SIG-M5 treated with dmso at 0.1 percent for 504 hours (cell line): Measurements from ENCODE around the gene SPRED1.
"Not testable (repeated sequence)": the region's sequence is repeated elsewhere in the genome, so short reads cannot be mapped to it uniquely, and the experiment has no call there.

Experiments
- DNase-seq: peaks from one replicate; lab custom pipeline; 2025; ENCODE audit not compliant: unreplicated experiment; lab: John Stamatoyannopoulos, UW

The SPRED1 gene

DNA sequence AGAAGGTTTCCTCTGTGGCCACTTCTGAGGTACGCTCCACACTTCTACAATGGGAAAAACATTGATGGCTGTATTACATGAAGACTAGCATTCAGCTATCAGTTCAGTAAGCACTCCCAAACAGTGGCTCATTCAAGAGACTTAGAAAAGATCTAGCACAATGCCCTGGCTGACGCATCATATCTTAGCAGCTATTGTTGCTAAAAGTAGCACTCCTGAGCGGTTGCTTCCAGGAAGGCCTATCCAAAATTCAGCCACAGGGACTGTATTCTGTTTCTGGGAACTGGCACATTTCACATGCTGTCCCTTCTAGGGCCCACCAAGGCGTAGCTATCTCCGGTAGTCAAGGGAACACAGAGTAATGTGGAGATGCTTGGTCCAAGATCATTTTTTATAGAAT is 21.2 kb upstream of the SPRED1 start:
- DNase-seq: no peak

DNA sequence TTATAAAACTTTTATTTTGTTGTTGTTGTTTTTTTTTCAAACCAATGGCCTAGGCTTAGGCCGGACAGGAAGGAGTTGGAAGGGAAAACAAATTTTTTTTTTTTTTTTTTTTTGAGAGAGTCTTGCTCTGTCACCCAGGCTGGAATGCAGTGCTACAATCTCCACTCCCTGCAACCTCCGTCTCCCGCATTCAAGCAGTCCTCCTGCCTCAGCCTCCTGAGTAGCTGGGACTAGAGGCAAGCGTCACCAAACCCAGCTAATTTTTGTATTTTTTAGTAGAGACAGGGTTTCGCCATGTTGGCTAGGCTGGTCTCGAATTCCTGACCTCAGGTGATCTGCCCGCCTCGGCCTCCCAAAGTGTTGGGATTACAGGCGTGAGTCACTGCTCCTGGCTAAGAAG is 15.6 kb upstream of the SPRED1 start:
- not testable (repeated sequence) for DNase-seq

DNA sequence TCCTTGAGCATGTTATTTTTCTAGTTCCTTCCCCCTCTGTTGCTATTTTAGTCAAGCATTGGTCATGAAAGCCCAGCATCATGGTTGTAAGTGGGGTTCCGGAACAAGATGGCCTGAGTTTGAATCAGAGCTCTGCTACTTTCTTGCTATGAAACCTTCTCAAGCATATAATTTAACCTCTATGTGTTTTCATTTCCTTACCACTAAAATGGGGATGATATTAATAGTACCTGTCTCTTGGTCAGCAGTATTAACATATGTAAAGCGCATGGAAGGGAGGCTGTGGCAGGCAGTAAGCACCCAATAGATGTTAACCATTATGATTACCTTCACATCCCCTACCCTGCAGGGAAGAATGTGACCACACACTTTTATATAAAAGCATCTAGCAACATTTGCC is 14.3 kb upstream of the SPRED1 start:
- no peak for DNase-seq

DNA sequence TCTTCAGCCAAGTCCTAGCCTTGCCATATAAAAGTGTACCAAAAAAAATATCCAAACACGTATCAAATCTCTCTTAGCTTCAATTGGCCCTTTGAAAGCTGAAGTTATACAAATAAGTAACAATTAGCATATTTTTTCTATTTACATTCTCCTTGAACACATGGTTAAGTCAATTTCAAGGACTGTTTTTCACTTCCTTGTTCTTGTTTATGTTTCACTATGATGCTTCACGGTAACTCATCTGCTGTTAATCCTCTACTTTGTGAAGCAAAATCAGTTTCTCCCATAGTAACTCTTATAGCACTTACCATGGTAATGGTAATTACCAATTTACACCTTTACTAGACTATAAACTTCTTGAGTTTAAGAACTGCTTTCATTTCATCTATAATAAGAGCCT is 10.6 kb upstream of the SPRED1 start:
- DNase-seq: no peak

DNA sequence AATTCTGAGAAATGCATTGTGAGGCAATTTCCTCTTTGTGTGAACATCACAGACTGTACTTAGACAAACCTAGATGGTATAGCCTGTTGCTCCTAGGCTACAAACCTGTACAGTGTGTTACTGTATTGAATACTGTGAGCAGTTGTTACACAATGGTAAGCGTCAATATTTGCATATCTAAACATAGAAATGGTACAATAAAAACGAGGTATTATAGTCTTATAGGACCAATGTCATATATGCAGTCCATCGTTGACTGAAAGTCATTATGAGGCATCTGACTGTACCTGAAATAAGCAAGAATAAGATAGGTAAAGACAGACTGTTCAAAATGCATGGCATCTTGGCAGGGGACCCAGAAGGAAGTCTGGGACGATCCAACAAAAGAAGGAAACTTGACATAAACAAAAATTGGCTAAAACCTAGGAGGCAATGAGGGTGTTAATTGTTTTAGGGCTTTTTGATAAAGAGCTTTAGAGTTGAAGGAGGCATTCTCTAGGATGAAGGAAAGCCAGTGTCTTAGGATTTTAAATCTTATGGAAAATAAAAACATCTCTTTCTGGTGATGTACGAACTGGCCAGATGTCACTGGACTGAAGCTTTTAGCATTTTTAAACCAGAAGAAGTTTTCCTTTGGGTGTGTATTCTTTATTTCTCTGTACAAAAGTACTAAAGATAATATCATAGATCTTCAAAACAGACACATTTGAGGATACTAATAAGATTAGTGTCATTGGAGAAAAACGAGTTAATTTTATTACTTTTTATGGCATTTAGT is 9.2 kb upstream of the SPRED1 start:
- DNase-seq: no peak

DNA sequence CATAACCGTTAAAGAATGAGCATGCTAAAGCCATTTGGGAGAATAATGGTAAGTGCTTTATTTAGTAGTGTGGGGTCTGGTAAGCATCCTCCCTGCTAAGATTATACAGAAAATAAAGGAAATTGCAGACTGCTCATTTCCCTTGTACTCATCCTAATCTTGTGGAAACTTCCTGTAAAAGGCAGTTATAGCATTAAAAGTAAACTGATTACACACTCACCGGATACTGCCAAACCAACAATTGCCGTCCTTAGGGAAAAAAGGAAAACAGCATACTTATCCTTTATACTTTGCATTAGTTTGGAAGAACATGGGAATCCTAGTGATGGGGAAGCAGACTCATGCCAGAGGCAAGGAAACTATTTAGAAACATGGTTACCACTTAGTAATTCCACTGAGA is 5.3 kb upstream of the SPRED1 start:
- no peak for DNase-seq

DNA sequence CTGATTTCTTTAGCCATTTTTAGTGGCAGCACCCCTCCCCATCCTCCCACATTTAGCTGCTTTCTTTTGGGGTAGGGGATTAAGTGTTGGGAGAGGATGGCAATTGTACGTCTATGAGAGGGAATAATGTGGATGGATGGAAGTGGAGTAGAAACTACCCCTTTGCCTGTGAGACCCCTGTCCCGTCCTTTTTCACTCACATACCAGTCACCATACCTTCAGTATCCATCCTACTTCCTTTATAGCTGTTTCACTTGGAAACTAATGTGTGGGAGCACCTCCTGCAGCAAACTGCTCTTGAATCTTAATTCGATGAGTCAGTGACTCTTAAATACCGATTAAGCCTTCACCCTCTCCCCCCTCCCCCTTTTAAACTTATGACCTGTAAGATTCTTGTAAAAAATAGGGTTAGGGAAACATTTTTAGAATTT is 730 bp downstream of the SPRED1 start:
- peak; percentile 44 for DNase-seq

DNA sequence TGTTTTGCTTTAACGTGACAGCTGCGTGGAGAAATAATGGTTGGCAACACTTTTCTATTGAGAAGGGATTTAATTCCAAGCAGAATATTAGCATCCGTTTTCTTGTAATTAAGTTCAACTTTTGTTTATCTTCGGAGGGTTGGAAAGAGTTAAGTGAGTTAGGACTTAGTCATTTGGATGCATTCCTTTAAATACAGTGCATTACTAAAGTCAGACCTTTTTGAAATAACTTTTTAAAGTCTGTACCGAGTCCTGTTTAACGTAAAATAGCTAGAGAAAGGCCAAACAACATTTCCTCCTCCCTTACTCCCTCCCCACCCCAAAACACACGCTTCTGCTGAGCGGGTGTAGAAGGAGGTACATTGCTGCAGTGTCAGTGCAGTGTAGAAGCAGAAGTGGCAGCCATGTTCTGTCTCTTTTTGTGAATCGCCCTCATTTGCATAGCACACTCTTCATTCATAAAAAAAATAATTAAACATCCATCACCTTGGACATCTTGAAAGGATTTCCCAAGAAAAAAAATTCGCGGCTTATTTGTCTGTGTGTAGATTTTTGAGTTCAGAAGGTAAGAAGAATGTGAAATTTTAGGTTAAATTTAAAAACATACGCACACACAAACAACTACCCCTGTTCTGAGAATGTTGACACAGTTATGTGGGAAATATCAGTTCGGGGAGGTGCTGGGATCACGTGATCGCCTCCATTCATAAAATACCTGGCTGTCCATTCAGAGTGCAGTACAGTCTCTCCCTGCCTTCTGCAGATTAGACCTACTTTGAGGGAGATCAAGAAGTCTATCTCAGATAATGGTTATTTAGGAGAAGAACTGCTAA is 1.6 kb downstream of the SPRED1 start:
- DNase-seq: peak; percentile 61

DNA sequence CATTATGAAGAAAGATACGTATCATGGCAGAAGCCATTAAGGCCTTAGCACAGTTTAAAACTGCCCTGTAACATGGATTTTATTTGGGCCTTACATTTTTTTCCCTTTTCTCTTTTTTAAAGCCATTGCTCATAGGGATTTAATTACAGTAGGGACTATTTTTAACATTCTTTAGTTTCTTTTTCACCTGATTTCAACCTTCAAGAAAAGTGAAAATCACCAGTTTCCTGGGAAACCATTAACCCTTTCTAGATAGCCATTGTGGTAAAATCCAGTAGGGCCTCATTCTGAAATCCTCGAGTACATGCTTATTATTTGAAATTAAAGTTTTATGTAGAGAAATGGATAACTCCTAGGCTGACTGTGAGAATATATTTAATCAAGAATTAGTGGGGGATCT is 3.1 kb downstream of the SPRED1 start:
- no peak for DNase-seq

DNA sequence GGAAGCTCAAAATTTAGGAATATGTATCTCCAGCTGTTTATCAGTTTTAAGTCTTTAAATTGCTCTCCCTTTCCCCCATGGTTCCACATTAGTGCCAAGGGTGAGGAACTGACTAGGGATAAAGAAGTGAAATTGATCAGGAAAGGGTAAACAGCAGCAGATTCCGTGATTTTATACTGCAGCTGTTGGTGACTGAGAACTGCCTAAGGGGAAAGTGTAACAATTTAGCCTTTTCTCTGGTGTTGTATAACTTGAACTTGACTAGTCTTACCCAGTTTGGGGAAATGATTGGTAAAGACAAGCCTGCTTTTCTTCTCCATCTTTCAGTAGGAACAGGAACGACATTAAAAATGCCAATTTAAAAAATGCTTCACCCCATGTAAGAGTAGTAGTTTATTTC is 5.0 kb downstream of the SPRED1 start:
- no peak for DNase-seq

DNA sequence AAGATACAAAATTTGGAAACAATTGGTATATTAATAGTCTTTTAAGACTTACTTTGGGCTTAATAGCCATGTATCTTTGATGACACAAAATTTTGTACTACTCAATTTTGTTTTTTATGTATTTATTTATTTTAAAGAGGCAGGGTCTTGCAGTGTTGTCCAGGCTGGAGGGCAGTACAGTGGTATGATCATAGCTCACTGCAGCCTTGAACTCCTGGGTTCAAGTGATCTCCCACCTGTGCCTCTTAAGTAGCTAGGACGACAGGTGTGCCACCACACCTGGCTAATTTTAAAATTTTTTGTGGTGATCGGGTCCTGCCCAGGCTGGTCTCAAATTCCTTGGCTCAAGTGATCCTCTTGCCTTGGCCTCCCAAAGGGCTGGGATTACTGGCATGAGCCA is 6.5 kb downstream of the SPRED1 start:
- DNase-seq: no peak

DNA sequence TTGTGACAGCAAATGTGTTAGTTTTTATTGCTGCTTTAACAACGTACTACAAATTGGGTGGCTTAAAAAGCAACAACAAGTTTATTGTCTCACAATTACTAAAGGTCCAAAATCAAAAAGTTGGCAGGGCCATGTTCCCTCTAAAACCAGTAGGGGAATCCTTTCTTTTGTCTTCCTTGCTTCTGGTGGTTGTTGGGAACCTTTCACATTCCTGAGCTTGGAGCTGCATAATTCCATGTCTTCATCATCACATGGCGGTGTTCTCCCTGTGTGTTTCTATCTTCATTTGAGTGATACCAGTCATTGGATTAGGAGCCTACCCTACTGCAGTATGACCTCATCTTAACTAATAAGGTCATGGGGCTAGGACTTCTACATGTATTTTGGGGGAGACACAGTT is 7.4 kb downstream of the SPRED1 start:
- DNase-seq: no peak

DNA sequence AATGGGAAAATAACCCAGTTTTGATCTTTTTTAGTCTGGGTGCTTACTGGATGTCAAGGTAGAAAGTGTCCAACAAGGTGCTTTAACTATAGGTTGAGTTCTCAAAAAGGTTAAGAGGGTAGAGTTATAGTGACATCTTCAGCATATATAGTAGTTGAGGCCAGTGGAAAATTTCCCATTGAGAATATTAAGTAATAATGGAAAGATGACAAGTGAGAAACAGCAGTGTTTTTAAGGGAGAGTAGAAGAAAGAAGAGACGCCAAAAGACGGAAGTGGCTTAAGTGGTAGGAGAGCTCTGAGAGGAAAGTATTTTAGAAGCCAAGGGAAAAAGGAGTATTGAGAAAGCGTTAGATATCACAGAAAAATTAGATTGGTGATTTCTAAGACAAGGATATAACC is 10.6 kb downstream of the SPRED1 start:
- no peak for DNase-seq

DNA sequence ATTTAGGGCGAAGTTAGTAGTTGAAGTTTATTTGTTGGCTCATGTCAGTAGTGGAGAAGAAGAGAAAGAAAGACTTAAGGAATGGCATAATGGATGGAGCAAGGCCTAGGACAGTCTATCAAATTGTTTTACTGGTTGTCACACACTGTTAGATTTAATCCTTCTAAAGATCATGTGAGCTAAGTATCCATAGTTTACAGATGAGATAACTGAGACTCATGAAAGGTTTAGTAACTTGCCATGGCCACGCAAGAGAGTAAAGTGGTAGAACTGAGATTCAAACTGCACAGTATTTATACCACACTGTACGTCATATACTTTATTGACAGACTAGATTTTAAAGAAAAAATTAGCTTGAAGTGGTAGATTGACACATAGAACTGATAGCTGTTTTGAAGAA is 11.4 kb downstream of the SPRED1 start:
- DNase-seq: no peak

DNA sequence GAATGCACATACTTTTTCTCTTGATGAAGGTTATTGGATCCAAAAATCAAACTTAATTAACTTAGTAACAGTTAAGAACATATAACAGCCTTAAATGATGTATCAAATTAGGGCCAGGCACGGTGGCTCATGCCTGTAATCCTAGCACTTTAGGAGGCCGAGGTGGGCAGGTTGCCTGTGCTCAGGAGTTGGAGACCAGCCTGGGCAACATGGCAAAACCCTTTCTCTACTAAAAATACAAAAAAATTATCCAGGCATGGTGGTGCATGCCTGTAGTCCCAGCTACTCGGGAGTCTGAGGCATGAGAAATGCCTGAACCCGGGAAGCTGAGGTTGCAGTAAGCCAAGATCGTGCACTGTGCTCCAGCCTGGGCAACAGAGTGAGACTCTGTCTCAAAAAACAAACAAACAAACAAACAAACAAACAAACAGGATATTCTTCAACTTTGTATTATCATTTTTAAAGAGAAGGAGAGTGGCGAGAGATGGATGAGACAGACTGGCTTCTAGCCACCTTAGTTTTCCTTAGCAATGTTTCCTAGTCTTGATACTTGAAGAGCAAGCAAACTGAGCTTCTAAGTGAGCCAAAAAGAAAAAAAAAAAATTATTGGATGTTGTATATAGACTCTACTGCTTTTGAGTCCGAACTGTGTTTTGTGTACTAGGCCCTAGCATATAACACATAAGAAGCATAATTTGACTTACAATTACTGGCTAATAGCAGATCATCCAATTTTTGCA is 13.8 kb downstream of the SPRED1 start:
- DNase-seq: no peak

DNA sequence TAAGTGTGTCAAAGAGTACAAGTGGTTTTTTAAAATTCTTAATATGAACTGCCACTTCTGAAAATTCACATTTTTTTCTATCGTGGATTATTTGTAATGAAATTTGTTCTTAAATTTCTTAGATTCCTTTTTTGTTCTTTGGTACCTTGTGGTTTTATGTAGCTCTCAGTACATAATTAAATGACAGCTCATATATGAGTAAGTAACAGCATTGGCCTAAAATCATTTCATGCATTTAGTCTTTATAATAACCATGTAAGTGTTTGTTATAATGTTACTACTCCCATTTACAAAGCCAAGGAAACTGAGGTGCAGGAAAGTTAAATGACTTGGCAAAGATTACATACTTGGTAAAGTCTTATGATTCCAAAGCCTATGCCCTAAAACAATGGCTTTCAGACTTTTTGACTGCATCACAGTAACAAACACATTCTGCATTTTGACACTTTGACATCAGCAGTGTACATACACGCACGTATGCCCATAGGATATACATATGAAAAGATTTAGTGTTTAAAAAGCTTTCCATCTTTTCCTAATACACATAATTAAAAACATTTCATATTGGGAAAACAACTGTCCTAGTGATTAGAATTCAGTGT is 14.9 kb downstream of the SPRED1 start:
- DNase-seq: no peak

DNA sequence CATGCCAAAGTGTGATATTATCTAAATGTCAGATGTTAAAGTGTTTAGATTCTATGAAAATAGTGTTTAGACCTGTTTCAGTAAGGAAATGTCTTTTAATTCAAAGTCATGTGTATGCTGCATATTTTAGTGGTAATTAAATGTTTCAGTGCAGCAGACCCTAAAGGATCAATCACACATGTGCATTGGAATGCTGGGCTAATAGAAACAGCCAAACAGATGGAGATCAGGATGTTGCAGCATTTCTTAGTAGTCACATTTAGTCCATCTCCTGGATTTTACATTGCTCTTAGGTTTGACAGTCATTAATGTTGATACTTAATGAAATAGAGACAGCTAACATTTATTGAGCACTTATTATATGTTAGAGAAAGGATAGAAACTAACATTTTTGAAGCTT is 18.5 kb downstream of the SPRED1 start:
- no peak for DNase-seq

DNA sequence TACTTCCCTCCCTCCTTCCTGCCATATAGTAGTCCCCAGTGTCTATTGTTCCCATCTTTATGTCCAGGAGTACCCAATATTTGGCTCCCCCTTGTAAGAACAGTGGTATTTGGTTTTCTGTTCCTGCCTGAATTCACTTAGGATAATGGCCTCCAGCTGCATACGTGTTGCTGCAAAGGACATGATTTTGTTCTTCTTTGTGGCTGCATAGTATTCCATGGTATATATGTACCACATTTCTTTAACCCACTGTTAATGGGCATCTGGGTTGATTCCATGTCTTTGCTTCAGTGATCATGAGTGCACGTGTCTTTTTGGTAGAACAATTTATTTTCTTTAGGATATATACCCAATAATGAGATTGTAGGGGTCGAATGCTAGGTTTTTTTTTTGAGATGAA is 19.3 kb downstream of the SPRED1 start:
- DNase-seq: no peak

DNA sequence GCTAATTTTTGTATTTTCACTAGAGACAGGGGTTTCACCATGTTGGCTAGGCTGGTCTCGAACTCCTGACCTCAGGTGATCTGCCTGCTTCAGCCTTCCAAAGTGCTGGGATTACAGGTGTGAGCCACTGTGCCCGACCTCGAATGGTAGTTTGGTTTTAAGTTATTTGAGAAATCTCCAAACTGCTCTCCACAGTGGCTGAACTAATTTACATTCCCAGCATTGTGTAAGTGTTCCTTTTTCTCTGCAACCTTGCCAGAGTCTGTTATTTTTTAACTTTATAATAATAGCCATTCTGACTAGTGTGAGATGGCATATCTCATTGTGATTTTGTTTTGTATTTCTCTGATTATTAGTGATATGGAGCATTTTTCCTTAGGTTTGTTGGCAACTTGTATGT is 19.8 kb downstream of the SPRED1 start:
- not testable (repeated sequence) for DNase-seq

DNA sequence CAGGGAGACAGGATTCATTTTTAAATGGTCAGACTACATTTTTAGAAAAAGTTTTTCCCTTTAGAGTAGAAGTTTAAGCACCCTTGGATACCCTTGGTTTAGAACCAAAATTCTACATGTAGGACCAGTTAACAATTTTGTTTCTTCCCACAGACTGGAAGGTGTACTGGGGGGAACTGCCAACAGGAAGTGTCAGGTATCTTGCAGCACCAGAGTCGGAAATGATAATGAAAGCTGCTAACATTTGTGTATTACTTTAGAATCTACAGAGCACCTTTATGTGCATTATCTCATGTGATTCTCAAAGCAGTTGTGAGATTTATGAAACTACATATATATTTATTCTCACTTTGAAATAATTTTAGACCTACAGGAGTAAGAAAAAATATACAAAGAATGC is 21.5 kb downstream of the SPRED1 start:
- no peak for DNase-seq

DNA sequence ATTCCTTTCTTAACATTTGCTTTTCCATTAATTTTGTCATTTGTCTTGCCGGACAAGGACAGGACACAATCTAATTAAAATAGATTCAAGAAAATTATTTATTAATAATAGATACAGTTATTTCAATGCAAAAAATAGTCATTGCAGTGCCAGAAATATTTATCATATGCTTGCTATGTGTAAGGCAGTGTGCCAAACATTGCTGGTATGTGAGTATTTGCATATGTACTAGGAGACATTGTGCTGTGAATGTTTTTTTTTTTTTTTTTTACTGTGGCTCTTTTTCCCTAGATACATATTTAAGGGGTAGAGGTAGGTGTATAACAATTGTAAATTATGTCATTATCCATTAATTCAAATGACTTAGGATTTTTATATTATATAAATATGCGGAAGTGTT is 23.3 kb downstream of the SPRED1 start:
- DNase-seq: no peak
